ENCODE results near the gene RBBP8.

- TF ChIP-seq CTCF (IDR thresholded peaks at IDR 0.05), result no peak
- no peak for TF ChIP-seq POLR2A (IDR thresholded peaks at IDR 0.05)
- TF ChIP-seq POLR2AphosphoS5 (IDR thresholded peaks at IDR 0.05), result no peak
- TF ChIP-seq EP300 (IDR thresholded peaks at IDR 0.05), result no peak
These were observed 99.9 kb downstream of the RBBP8 start for GRCh38 chr18:23033056-23033455.

Measured in stomach (tissue), 4 donors.